Stimulated activated CD4-positive, alpha-beta T cell treated with anti-CD3 and anti-CD28 coated beads, Interleukin-4, amount 100 ng/mL, for 4 hours (primary cell): ENCODE data around the gene IGFBP6.
A peak's percentile ranks its signal among the peaks of the same experiment; 100 is the strongest.
"Not testable (repeated sequence)": the region's sequence is repeated elsewhere in the genome, so short reads cannot be mapped to it uniquely, and the experiment has no call there.

ENCODE experiments used
- DNase-seq, 2 experiments: peaks; one replicate each; pipeline ENCODE4 v3.0.0-alpha.2; 2020

Gene IGFBP6

GRCh38 chr12:53071591-53072551 lies 25.6 kb upstream of the IGFBP6 start:
- no peak for DNase-seq

GRCh38 chr12:53073881-53074280 lies 23.6 kb upstream of the IGFBP6 start:
- no peak for DNase-seq

- DNase-seq = no peak
These were observed 23.0 kb upstream of the IGFBP6 start for GRCh38 chr12:53074283-53074998.

GRCh38 chr12:53074999-53075370 lies 22.5 kb upstream of the IGFBP6 start:
- no peak for DNase-seq

DNA sequence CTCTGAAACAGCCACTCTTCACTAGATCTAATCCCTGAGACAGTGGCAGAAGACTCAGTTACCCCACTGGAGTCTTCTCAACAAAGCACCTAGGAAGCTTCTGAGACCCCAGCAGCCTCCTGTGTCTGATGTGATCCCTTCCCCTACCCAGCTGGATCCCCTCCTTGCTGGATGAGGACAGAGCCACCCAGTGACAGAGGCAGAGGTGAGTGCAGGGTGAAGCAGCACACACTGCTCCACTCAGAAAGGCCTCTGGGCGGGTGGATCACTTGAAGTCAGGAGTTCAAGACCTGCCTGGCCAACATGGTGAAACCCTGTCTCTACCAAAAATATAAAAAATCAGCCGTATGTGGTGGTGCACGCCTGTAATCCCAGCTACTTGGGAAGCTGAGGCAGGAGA lies 21.0 kb upstream of the IGFBP6 start:
- no peak for DNase-seq

GRCh38 chr12:53077030-53077429 lies 20.4 kb upstream of the IGFBP6 start:
- DNase-seq = no peak

DNA sequence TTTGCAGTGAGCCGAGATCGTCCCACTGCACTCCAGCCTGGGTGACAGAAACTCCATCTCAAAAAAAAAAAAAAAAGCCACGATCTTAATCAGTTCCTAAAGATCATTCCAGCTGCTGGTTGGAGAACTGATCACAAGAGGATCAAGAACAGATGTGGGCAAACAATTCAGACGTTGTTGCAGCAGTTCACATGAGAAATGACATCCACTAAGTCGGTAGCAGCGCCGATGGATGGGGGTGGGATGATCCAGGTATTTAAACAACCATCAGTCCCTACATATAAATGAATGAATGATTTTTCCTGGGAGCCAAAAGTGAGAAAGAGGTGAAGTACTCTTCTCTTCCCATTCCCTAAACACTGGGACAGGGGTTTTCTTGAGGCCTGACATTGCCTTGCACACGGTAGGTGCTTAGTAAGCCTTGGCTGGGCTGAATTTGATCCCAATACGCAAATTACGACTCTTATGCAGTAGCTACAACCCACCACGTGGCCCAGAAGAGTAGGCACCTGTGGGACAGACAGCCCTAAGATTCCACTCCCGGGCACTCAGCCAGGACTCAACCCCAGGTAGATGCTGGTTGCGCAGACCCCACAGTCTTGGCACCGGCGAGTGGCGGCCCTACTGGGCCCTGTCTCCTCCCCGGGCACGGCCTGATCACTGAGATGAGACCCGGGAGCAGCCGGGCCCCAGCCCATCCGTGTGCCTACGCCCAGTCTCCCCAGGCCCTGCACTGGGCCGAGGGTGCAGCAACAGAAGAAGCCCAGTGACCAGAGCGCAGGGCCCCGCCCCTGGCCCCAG lies 18.8 kb upstream of the IGFBP6 start:
- DNase-seq = peak in 1 of 2 experiments; percentile 35

GRCh38 chr12:53079226-53080117 lies 18.0 kb upstream of the IGFBP6 start, which contains the start of gene SPRYD3:
TSS of gene SPRYD3 (minus strand) at chr12:53079390. CDS start at chr12:53079333, 57 bp downstream.
- peak; percentile 94 for DNase-seq

- no peak for DNase-seq
These were observed 14.8 kb upstream of the IGFBP6 start for GRCh38 chr12:53082637-53083175.

DNA sequence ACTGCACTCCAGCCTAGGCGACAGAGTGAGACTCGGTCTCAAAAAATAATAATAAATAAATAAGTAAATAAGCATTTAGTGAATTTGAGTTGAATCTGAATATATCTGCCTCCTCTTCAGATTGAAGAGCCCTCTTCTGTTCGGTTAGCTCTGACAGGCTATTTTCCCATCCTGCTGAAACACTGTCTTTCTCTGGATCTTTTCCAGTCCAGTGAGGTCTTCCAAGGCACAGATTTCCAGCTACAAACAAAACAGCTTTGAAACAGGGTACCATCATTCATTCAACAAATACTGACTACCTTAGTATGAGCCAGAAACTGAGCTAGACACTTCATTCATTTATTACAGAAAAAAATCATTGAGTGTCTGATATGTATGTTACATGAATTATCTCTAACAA lies 11.1 kb upstream of the IGFBP6 start:
- no peak for DNase-seq

DNA sequence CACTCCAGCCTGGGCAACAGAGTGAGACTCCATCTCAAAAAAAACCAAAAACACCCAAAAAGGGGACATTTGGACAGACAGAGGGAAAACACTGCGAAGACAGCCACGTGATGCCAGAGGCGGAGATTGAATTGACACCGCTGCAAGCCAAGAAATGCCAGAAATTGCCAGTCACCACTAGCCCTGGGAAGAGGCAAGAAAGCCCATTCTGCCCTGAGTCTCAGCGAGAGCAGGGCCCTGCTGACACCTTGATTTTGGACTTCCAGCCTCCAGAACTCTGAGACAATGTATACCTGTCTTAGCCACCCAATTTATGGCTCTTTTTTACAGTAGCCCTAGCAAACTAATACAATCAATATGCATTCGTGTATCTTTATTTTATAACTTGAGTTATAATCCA lies 7.4 kb upstream of the IGFBP6 start:
- DNase-seq = no peak

DNA sequence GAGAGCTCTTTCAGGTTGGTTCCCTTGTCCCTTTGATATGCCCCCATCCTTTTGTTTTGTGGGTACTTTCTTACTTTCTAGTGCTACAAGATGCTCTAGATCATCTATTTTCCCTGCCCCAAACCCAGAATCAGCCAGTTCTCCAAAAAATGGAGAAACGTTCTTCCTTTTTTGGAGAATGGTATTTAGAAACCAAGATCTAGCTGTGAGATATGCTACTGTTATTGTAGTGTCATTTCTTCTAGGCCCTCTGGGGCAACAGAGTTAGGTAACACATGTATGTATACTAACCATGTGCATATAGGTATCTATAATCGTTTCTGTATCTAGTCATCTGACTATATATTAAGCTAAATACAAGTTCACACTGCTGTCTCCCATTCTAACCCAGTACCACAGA lies 6.9 kb upstream of the IGFBP6 start:
- DNase-seq = no peak

- DNase-seq = no peak
These were observed 5.7 kb upstream of the IGFBP6 start for GRCh38 chr12:53091756-53092155.

- no peak for DNase-seq
These were observed 3.6 kb upstream of the IGFBP6 start for GRCh38 chr12:53093777-53094393.

DNA sequence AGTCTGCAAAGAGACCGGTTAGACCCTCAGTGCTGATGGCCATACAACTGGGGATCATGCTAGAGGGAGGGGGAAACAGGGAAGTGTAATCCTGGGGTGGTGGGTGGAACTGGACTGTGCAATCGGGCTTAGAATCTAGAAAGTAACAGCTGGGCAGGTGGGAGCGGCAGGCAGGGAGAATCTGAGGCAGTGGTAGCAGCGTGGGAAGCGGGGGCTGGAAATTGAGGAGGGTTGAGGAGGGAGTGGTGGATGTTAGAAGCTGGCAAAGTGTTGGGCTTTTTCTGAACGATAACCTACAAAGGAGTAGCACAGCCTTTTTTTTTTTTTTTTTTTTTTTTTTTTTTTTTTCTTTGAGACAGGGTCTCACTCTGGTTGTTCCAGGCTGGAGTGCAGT lies 3.1 kb upstream of the IGFBP6 start:
- DNase-seq = no peak

- not testable (repeated sequence) for DNase-seq
These were observed 2.5 kb upstream of the IGFBP6 start for GRCh38 chr12:53094796-53095595.

- not testable (repeated sequence) for DNase-seq
These were observed 1.9 kb upstream of the IGFBP6 start for GRCh38 chr12:53095596-53095895.

DNA sequence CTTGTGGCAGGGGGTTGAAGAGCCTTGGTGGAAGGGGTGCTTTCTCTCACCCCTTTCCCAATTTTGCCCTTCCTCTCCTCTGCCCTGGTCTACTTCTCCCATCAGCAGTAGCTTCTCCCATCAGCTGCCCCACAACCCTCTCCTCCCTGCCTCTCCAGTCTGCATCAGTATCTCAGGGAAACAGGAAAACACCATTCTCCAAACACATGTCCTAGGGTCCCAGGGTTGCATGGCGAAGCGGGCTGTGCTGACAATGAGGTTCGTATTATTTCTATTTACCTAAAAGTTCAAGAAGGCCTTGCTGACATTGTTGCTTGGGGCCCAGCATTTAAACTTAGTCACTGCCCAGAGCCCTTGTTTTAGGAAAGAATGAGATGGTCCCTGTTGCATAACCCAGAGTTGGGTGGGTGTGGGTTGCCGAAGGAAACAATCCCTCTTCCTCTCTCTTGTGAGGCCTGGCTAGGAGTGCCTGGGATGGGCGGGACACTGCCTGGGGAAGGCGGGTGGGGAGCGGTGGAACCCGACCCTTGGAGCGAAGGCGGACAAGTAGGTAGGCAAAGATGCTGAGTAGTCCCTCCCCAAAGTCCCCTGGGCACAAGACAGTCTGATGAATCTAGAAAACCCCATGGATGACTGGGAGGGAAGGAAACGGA lies 1.3 kb upstream of the IGFBP6 start:
- DNase-seq = no peak

- no peak for DNase-seq
These were observed 708 bp upstream of the IGFBP6 start for GRCh38 chr12:53096759-53097158.

DNA sequence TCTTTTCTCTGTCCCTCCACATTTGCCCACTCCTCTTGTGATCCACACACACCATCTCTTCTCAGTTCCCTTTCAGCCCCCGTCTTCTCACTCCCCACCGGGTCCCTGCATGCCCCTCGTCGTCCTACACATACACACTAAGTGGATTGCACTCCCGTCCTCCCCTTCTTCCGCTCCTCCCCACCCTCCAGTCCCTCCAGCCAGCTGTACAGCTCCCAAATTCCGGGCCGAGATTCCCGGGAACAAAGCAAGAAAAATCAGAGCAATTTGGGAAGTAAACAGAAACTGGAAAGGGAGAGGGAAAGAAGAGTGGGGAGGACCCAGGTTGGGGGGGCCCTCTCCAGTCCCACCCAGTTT lies 282 bp upstream of the IGFBP6 start:
- DNase-seq = no peak
